Measurements from ENCODE around the gene SUN2. TPM values are rescaled to one million over a fixed set of nuclear protein-coding genes. Genes with fewer than 3 reads are reported as not detected.

SUN2 gene
- total RNA-seq, 4 donors from 2014 or later = 177 to 423 (median 312) TPM

- Histone ChIP-seq H3K4me1 (peaks cover 6 to 18% of the 10 kb centered on the region in 2 donors), H3K27me3 (no peaks in the 10 kb centered on the region), H3K36me3 (peaks cover 0 to 4% of the 10 kb centered on the region in 2 donors), H3K9me3 (no peaks in the 10 kb centered on the region), H3K4me3 (no peak overlapping the region), H3K27ac (no peak overlapping the region)
- DNase-seq (no peak), ATAC-seq (no peak)
- in situ Hi-C loops (cut with MboI; ENCODE audit: low sequenced_read_pairs in 4 of 4) (no loop called here), intact Hi-C loops (cut with DNase I; ENCODE audit: low total_unique reads) (no loop called here)
- TF ChIP-seq CTCF (IDR thresholded peaks at IDR 0.05 in 4 of 5, conservative IDR thresholded peaks at IDR 0.05 in 1 of 5) (no peak), POLR2A (IDR thresholded peaks at IDR 0.05) (no peak)
These were observed 30.8 kb upstream of the SUN2 start for GRCh38 chr22:38786631-38787030.

GRCh38 chr22:38784856-38785255 lies 29.1 kb upstream of the SUN2 start:
- Histone ChIP-seq H3K36me3 (no peaks in the 10 kb centered on the region), H3K9me3 (no peaks in the 10 kb centered on the region), H3K27ac (no peak overlapping the region), H3K27me3 (no peaks in the 10 kb centered on the region), H3K4me1 (peaks cover 6 to 18% of the 10 kb centered on the region in 2 donors), H3K4me3 (no peak overlapping the region)
- no peak for ATAC-seq
- intact Hi-C loops (cut with DNase I; ENCODE audit: low total_unique reads) = no loop called here
- TF ChIP-seq CTCF (IDR thresholded peaks at IDR 0.05 in 4 of 5, conservative IDR thresholded peaks at IDR 0.05 in 1 of 5) (no peak), POLR2A (IDR thresholded peaks at IDR 0.05) (no peak)
- no peak for DNase-seq
- in situ Hi-C loops (cut with MboI; ENCODE audit: low sequenced_read_pairs in 4 of 4) = no loop called here

GRCh38 chr22:38784035-38784434 lies 28.2 kb upstream of the SUN2 start:
- Histone ChIP-seq H3K9me3 (no peaks in the 10 kb centered on the region), H3K4me3 (no peak overlapping the region), H3K4me1 (peaks cover 6 to 12% of the 10 kb centered on the region in 2 donors), H3K36me3 (no peaks in the 10 kb centered on the region), H3K27ac (no peak overlapping the region), H3K27me3 (no peaks in the 10 kb centered on the region)
- ATAC-seq (no peak), DNase-seq (no peak)
- in situ Hi-C loops (cut with MboI; ENCODE audit: low sequenced_read_pairs in 4 of 4) (no loop called here), intact Hi-C loops (cut with DNase I; ENCODE audit: low total_unique reads) (no loop called here)
- TF ChIP-seq POLR2A (IDR thresholded peaks at IDR 0.05) = no peak
- no peak for TF ChIP-seq CTCF (IDR thresholded peaks at IDR 0.05 in 4 of 5, conservative IDR thresholded peaks at IDR 0.05 in 1 of 5)

- Histone ChIP-seq H3K36me3 (no peaks in the 10 kb centered on the region), H3K9me3 (no peaks in the 10 kb centered on the region), H3K4me1 (peaks cover 0 to 4% of the 10 kb centered on the region in 2 donors), H3K27me3 (no peaks in the 10 kb centered on the region), H3K27ac (no peak overlapping the region), H3K4me3 (no peak overlapping the region)
- no peak for ATAC-seq
- in situ Hi-C loops (cut with MboI; ENCODE audit: low sequenced_read_pairs in 4 of 4) (no loop called here), intact Hi-C loops (cut with DNase I; ENCODE audit: low total_unique reads) (no loop called here)
- DNase-seq = no peak
- TF ChIP-seq POLR2A (IDR thresholded peaks at IDR 0.05) = no peak
- TF ChIP-seq CTCF (IDR thresholded peaks at IDR 0.05 in 4 of 5, conservative IDR thresholded peaks at IDR 0.05 in 1 of 5) = no peak
These were observed 27.4 kb upstream of the SUN2 start for GRCh38 chr22:38783095-38783615.

Measured in gastrocnemius medialis (tissue), 4 donors.